Activated CD4-positive, alpha-beta T cell treated with anti-CD3 and anti-CD28 coated beads, Interleukin-2, amount 50 U/mL, for 4 hours (primary cell): ENCODE data around the gene GALNT5.
A peak's percentile ranks its signal among the peaks of the same experiment; 100 is the strongest.
"Not testable (repeated sequence)": the region's sequence is repeated elsewhere in the genome, so short reads cannot be mapped to it uniquely, and the experiment has no call there.

Experiments
- DNase-seq, 2 experiments: peaks; one replicate each; pipeline ENCODE4 v3.0.0-alpha.2; 2020

The GALNT5 gene

DNA sequence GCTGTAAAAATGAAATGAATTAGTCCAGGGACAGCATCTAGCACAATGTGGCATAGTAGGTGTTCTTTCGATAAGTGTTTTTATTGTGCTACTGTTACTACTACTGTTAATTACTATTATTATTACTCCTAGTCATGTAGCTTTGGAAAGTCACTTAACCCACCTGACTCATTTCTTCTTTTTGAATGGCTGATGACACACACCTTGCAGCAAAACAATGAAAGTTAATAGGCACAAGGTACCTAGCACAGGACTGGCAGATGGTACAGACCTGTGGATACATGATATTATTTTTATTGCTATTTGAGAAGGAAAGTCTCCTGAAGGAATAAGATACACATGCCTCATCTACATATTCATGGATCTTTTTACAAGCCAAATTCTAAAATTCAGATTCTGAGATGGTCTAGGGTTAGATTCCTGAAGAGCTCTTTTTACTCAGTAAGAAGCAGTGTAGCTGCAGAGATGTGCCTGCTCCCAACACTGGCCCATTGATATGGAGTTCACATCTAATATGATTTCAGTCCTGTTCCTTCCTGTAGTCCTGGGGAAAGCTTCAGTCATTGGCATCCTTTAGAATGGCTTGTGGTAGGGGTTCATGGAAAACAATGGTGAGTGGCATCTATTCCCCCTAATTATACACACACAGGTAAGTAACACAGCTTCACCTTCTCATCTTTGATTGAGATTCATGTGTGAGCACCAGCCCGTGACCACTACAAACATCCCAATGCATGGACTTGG, 76.0 kb downstream of the GALNT5 start:
- DNase-seq, result no peak

DNA sequence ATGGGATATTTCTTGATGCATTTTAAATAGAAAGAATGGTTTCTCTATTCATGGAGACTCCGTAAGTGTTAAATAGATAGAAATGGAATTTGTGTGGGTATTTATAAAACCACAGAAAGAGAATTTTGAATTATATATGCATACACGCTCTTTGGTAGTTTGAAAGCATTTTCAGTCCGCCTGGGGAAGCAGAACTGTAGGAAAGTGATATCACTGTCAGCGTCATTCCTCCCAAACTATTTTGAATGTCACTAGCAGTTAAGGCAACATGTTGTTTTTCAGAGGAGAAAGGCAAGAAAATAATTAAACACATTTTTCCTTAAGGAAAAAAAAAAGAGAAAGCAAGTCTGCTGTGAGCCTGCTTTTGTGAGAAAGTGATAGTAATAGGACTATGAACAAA, 76.8 kb downstream of the GALNT5 start:
- no peak for DNase-seq

DNA sequence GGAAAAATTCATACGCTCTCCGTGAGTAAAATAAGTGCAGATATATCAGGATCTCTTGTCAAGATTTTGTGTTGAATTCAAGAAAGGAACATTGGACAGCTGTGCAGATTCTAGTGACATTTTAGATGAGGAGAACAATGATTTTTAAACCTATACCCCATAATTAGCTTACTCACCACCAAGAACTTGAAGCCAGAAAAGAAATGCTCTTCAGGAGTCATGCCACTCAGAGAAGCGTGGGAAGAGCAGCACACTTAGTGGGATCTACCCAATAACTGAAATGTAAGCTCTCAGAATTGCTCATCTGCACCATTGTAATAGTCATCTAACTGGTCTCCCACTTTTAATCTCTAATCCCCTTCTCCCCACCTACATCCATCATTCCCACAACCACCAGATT, 77.3 kb downstream of the GALNT5 start:
- DNase-seq, result no peak

DNA sequence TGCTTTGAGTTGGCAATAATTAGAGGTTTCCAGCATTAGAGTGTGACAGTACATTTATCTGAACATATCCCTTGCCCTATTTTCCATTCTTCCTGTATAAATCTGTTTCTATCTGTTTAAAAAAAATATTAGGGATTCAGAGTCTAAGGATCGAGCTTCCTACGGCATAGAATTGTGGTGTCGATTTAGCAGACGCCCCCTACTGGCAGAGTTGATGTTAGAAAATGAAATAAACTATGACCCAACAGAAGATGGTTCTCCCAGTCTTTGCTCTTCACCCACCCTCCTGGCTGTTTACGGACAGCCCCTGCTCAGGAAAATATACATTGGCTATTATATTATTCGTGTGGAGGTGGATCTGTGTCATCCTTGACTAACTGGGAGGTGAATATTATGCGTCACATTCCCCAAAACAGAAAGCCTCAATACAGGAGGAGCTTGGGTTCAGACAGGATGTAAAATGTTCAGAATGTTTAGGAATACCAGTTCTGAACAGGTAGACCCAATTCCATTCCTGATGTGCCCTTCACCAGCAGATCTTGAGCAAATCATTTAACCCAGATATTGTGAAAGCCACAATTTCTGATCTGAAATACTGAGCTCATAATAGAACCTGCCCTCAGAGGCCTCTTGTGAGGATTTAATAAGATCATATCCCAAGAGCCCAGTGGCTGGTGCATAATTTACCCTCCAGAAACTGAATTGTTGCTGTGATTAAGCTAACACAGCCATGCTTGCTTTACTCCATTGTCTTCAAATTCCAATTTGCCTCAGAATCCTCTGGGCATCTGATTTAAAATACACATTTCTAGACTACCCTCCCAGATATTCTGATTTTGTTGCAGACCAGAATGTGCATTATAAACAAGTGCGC, 78.9 kb downstream of the GALNT5 start:
- peak; percentile 24 to 32 for DNase-seq

DNA sequence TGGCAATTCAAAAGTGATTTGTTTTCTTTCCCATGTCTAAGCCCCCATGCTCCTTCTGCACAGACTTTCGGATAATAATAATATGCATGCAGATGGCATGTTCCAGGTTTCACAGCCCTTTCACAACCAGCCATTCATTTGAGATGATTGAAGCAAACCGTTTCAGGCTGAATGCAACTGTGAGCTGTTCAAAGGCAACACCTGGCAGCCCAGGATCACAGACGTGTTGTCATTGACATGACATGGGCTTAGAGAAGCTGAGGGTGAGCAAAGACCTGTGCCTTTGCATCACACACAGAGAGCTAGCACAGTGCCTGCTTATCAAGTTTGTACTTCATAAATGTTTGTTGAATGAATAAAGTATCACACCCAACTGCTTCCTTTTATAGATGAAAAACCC, 80.5 kb downstream of the GALNT5 start:
- no peak for DNase-seq

DNA sequence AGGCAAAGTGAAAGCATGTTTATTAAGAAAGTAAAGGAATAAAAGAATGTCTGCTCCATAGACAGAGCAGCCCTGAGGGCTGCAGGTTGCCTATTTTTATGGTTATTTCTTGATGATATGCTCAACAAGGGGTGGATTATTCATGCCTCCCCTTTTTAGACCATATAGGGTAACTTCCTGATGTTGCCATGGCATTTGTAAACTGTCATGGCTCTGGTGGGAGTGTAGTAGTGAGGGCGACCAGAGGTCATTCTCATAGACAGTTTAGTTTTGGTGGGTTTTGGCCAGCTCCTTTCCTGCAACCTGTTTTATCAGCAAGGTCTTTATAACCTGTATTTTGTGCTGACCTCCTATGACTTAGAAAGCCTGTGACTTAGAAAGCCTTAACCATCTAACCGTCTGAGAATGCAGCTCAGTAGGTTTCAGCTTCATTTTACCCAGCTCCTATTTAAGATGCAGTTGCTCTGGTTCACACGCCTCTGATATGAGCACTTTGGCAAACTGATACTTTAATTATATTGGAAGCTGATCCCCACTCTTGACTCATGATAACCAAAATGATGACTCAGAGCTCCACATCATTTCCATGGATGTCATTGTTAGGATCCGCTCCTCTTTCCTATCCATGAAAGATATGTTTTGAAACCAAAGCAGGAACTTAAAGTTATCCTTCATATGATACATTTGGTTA, 82.6 kb downstream of the GALNT5 start:
- no peak for DNase-seq

DNA sequence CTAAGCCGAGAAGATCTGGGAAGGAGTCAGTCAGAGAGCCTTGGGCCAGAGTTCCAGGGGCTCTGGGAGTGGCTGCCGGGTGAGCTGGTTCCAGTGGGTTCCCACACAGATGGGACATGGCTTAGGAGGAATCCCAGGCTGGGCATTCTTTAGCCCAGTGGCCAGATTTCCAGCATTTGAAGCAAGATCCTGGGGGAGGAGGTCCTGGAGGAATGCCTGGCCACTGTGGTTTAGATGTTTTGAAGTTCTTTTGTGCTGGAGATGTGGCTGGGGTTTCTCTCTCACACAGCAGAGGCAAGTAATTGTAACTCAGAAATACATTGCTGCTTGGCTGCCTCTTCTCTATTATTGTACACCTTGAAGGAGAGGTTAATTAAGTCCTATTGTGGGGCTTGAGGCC, 83.9 kb downstream of the GALNT5 start:
- not testable (repeated sequence) for DNase-seq

DNA sequence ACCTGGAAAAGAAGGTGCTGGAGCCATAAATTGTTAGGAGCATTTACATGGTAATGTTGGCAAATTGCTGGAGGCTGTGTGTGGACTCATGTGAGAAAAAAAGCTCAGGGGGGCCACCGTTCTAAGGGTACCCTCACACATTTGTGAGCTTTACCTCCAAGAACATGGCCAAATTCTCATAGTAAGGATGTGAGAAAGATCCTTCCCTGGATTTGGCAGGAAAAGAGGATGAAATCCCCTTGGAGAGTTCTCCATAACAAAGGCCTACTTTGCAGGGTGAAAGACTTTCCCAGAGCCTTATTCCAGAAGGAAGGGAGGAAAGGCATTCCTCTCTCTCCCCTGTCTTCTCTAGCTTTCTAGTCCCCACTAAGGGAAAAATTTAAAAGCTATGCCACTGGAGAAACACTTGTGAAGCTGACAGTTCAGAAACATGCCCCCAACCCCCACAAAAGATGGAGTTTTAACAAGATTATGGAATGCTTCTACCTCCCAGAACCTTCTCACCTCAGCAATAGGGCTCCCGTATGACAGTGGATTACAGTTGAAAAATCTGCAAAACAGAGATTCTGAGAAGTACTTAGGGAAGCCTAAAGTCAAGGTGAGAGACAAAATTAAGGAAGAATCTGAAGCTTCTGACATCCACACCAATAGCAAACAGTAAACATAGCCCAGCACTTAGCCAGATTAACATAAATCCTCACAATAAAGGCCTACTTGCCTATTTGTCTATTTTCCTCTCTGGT, 88.3 kb downstream of the GALNT5 start:
- DNase-seq, result no peak

DNA sequence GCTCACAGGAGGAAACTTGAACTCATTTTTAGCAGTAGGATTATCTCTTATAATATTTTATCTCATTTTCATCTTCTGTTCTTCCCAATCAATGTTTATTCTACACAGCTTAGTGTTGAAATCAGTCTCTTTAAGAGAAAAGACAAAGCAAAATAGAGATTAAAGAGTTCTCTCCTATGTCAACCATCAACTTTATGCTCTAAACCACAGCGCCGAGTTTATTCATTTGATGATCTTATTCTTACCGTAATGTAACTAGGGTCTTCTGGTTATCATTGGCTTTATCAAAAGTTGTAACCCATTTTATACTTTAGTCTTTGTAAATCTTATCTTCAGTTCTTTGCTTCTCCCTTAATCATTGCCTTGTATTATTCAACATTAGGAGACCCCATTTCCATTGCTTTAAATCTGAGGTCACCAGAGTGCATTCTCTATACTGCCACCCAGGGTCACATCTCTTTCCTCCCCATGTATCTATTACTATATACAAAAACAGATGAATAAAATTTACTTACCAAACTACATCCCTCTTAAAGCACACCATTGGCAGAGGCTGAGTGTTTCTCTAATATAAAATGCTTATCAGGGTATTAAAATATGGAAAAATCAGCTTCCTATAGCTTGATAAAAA, 90.9 kb downstream of the GALNT5 start:
- DNase-seq, result no peak

DNA sequence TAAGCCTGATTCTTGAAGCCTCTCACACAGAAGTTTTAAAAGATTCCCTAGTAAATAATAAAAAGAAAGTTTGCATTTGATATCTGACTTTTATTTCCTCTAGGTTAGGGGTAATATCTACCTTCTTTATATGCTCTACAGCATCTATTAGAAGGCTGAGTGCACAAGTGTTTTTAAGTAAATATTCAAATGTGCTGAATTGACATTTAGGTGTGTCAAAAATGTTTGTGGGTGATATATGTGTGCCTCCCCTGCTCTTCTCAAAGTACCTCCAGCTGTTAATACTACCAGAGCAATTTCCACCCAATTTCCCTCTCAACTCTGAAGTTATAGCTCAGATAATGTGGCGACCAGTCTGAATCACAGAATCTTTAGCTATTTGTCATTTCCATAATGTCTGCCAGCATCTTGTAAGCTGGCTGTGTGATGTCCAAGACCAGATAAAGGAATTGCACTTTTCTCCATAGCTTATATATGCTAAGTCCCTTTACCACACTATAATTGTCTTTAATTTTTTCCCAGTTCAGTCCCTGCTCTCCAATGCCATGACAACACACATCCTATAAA, 92.5 kb downstream of the GALNT5 start:
- DNase-seq, result no peak

DNA sequence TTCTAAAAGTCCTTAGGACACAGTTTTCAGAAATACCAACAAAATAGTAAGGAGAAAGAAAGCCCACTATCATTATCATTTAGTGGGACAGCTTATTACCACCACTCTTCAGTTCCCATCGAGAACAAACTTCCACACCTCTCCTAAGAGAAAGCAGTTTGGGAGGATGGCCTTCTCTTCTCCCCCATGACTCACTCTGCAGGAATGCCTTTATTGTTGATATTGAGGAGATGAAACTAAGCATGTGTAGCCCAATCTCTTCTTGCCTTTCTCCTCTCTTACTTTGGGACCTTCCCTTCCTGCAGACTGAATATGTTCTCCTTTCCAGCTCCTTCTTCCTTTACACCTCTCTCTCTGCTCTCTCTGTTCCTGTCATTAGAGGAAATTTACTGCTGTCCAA, 98.1 kb downstream of the GALNT5 start:
- no peak for DNase-seq

DNA sequence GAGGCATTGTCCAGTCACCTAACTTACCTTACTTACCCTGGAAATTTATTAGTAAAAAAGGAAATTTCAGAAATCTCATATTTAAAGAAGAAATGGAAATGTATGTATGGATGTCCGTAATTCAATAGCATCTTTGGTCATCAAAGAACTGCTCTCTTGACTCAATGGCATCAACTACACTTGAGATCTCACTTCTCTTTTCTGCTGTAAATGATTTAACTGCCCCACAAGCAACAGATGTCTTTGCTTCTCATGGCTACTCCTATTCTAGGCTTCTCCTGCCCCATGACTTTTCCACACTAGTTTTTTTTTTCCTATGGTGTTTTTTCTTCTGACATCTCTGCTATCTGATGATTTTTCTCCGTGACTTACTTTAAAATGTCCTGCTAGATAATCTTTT, 102.1 kb downstream of the GALNT5 start:
- no peak for DNase-seq

DNA sequence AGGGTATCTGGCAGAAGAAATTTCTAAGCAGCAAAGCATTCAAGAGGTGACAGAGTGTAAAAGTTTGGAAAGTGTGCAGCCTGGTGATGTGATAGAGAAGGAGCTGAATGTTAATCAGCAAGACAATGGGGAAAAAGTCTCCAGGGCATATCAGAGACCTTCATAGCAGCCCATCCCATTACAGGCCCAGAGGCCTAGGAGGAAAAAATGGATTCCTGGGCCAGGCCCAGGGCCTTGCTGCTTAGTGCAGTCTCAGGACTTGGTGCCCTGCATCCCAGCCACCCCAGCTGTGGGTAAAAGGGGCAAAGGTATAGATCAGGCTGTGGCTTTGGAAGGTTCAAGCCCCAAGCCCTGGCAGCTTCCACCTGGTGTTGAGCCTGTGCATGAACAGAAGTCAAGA, 104.0 kb downstream of the GALNT5 start:
- no peak for DNase-seq

DNA sequence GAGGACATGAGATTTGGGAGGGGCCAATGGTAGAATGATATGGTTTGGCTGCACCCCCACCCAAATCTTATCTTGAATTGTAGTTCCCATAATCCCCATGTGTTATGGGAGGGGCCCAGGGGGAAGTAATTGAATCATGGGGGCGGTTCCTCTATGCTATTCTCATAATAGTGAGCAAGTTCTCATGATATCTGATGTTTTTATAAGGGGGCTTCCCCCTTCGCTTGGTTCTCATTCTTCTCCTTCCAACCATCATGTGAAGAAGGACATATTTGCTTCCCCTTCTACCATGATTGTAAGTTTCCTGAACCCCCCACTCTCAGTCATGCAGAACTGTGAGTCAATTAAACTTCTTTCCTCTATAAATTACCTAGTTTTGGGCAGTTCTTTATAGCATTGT, 105.1 kb downstream of the GALNT5 start:
- DNase-seq, result no peak

DNA sequence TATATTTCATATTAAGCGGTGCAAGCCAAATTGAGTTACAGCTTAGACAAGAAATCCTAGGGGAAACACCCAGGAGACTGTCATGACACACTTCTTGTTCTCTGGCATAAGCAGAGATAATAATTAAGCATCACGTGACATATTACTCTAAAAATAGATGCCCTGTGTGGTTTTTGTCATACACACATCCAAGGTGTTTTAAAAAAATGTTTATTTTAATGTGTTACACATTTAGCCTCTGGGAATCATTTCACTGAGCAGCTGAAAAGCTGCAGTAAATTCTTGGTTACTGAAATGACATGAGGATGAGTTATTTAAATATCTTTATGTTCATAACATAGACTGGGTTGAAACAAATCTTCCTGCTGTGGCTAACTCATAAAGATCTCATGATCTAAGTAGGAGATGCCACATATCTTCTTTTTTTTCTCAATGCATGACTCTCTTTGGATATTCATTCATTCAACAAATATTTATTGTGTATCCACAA, 106.2 kb downstream of the GALNT5 start:
- no peak for DNase-seq
